Tibial nerve (tissue), 4 donors: Measurements from ENCODE around the gene GABRD. TPM values are rescaled to one million over a fixed set of nuclear protein-coding genes. Genes with fewer than 3 reads are reported as not detected.

Experiments
- DNase-seq, 2 donors: peaks; one replicate each; pipeline ENCODE4 v3.0.0-alpha.2; 2019; ENCODE audit warnings: low spot score in 2 of 2
- H3K27ac ChIP-seq, 4 donors: fragments of 200-600 bp; sonication (generic) in 3 of 4; one replicate each; pipeline ENCODE4 v1.5.1; 2017 to 2019; ENCODE audit warnings: mild to moderate bottlenecking in 1 of 4
- H3K27me3 ChIP-seq, 2 donors: fragments of 200-600 bp; sonication (generic) in 1 of 2; one replicate each; pipeline versions ENCODE4 v1.5.1 to v1.6.0; 2017 to 2019
- H3K36me3 ChIP-seq, 3 donors: fragments of 200-600 bp; sonication (generic); one replicate each; pipeline ENCODE4 v1.5.1; 2018 to 2019
- H3K4me1 ChIP-seq, 4 donors: fragments of 200-600 bp; sonication (generic) in 3 of 4; one replicate each; pipeline ENCODE4 v1.5.1; 2017 to 2019
- H3K4me3 ChIP-seq, 4 donors: fragments of 200-600 bp; sonication (generic) in 3 of 4; one replicate each; pipeline ENCODE4 v1.5.1; 2017 to 2019; ENCODE audit warnings: mild to moderate bottlenecking in 1 of 4, moderate library complexity in 1 of 4
- H3K9me3 ChIP-seq, 4 donors: fragments of 200-600 bp; sonication (generic) in 3 of 4; one replicate each; pipeline ENCODE4 v1.5.1; 2017 to 2019
- EP300 ChIP-seq, 2 donors: sonication (generic); formaldehyde crosslinking; IDR thresholded peaks; one replicate each; pipeline ENCODE4 v1.6.1; 2017; ENCODE audit warnings: antibody characterized with exemption in 2 of 2, mild to moderate bottlenecking in 1 of 2
- POLR2A ChIP-seq, 2 donors: fragments of 450-650 bp; IDR thresholded peaks; one replicate each; pipeline ENCODE4 v1.6.1; 2017; ENCODE audit warnings: antibody characterized with exemption in 2 of 2, mild to moderate bottlenecking in 2 of 2, moderate library complexity in 2 of 2
- WGBS, 2 donors: methylation state at CpG; one replicate each; pipeline ENCODE4 v1.1.5; 2018; 5-methylcytosine and 5-hydroxymethylcytosine counted together
- total RNA-seq, 4 donors: library from RNA; depleted of rRNA; stranded (reverse); fragments of >200 nt; gene quantifications; one replicate each; pipeline ENCODE4 v1.1.0, GENCODE V29; 2016
- TF ChIP-seq, protein P1 (sequence below), 5 experiments: fragments of 200-600 bp in 3 of 5; fragments of 450-650 bp in 2 of 5; sonication (generic) in 3 of 5; IDR thresholded peaks; one replicate each; pipeline ENCODE4 v1.5.1; 2016 to 2019; ENCODE audit warnings: antibody characterized with exemption in 5 of 5, mild to moderate bottlenecking in 3 of 5, moderate library complexity in 2 of 5

GABRD gene
- total RNA-seq, 4 donors from 2014 or later = 1.0 TPM; not detected in 3

DNA sequence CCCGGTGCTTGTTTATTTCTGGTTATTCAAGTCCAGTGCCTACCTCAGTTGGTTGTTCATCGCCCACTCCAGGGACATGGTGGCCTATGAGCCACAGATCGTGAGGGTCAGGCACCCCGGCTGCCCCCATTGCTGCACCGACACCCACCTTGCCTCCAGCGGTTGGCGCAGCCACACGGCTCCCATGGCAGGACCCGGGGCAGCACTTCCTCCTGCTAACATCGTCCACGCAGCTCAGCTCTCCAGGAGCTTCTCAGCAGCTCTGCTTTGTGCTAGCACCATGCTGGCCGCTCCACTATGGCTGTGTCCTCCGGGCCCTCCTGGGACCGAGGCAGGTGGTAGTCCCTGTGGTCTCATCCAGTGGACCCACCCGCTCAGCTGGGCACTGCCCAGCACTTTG is 17.1 kb downstream of the GABRD start:
- TF ChIP-seq EP300 (IDR thresholded peaks at IDR 0.05) (no peak), POLR2A (IDR thresholded peaks at IDR 0.05) (no peak)
- TF ChIP-seq, protein P1, sequence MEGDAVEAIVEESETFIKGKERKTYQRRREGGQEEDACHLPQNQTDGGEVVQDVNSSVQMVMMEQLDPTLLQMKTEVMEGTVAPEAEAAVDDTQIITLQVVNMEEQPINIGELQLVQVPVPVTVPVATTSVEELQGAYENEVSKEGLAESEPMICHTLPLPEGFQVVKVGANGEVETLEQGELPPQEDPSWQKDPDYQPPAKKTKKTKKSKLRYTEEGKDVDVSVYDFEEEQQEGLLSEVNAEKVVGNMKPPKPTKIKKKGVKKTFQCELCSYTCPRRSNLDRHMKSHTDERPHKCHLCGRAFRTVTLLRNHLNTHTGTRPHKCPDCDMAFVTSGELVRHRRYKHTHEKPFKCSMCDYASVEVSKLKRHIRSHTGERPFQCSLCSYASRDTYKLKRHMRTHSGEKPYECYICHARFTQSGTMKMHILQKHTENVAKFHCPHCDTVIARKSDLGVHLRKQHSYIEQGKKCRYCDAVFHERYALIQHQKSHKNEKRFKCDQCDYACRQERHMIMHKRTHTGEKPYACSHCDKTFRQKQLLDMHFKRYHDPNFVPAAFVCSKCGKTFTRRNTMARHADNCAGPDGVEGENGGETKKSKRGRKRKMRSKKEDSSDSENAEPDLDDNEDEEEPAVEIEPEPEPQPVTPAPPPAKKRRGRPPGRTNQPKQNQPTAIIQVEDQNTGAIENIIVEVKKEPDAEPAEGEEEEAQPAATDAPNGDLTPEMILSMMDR (IDR thresholded peaks at IDR 0.05) = no peak
- Histone ChIP-seq H3K4me1 (no peaks in the 10 kb centered on the region), H3K27me3 (no peaks in the 10 kb centered on the region), H3K4me3 (no peak overlapping the region), H3K9me3 (peaks cover 0 to 26% (median 0%) of the 10 kb centered on the region in 4 donors), H3K27ac (no peak overlapping the region), H3K36me3 (no peaks in the 10 kb centered on the region)
- DNase-seq = no peak
- WGBS, 2 donors = 81 to 89% methylated on average over 15 of the region's 15 CpGs

DNA sequence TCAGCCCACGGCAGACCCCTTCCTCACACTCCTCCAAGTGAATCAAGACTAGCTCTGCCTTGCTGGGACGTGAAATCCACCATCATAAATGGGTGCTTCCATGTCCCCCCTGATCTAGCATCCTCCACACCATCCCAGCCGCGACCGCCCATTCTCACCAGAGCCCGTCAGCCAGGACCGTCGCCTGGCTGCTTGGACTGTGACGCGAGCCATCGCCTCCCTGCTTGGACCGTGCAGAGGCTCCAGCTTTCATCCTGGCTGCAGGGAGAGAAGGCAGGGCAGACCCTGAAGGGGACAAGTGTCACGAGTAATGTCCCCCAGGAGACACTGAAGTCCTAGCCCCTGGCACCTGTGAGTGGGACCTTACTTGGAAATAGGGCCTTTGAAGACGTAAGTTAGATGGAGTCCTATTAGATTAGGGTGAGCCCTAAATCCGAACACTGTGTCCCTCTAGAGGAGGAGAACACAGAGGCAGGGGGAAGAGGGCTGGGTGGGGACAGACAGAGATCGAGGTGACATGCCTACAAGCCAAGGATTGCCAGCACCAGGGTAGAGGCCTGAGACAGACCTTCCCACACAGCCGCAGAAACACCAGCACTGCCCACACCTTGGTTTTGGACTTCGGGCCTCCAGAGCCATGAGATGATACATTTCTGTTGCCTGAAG is 18.3 kb downstream of the GABRD start:
- Histone ChIP-seq H3K4me3 (no peak overlapping the region), H3K4me1 (no peaks in the 10 kb centered on the region), H3K36me3 (no peaks in the 10 kb centered on the region), H3K27ac (no peak overlapping the region), H3K27me3 (no peaks in the 10 kb centered on the region), H3K9me3 (peaks cover 0 to 26% (median 0%) of the 10 kb centered on the region in 4 donors)
- 79 to 82% methylated on average over 18 of the region's 18 CpGs for WGBS, 2 donors
- no peak for DNase-seq
- TF ChIP-seq, protein P1 (IDR thresholded peaks at IDR 0.05) = no peak
- TF ChIP-seq POLR2A (IDR thresholded peaks at IDR 0.05) (no peak), EP300 (IDR thresholded peaks at IDR 0.05) (no peak)

GRCh38 chr1:2038229-2038628 is 19.1 kb downstream of the GABRD start:
- H3K4me1 ChIP-seq = no peaks in the 10 kb centered on the region
- 84 to 95% methylated on average over 8 of the region's 8 CpGs for WGBS, 2 donors
- no peak overlapping the region for H3K4me3 ChIP-seq
- TF ChIP-seq POLR2A (IDR thresholded peaks at IDR 0.05) (no peak), EP300 (IDR thresholded peaks at IDR 0.05) (no peak)
- TF ChIP-seq, protein P1 (IDR thresholded peaks at IDR 0.05) = no peak
- no peaks in the 10 kb centered on the region for H3K36me3 ChIP-seq
- no peak for DNase-seq
- peaks cover 0 to 5% of the 10 kb centered on the region in 2 donors for H3K27me3 ChIP-seq
- no peak overlapping the region for H3K27ac ChIP-seq
- peaks cover 0 to 26% (median 0%) of the 10 kb centered on the region in 4 donors for H3K9me3 ChIP-seq

GRCh38 chr1:2039251-2039650 is 20.1 kb downstream of the GABRD start:
- DNase-seq = no peak
- WGBS, 2 donors = 68 to 78% methylated on average over 8 of the region's 8 CpGs

GRCh38 chr1:2041305-2041704 is 22.2 kb downstream of the GABRD start:
- WGBS, 2 donors = 76% methylated on average over 13 to 15 of the region's 15 CpGs
- TF ChIP-seq, protein P1 (IDR thresholded peaks at IDR 0.05) = no peak
- no peak for TF ChIP-seq POLR2A (IDR thresholded peaks at IDR 0.05)
- no peak for TF ChIP-seq EP300 (IDR thresholded peaks at IDR 0.05)
- Histone ChIP-seq H3K27ac (no peak overlapping the region), H3K9me3 (peaks cover 0 to 26% (median 0%) of the 10 kb centered on the region in 4 donors), H3K4me3 (no peak overlapping the region), H3K27me3 (peaks cover 0 to 34% of the 10 kb centered on the region in 2 donors), H3K4me1 (peaks cover 0 to 15% (median 6%) of the 10 kb centered on the region in 4 donors), H3K36me3 (no peaks in the 10 kb centered on the region)
- no peak for DNase-seq

More at GRCh38 chr1:2039251-2039650, 20.1 kb downstream of the GABRD start:
- no peak overlapping the region for H3K4me3 ChIP-seq
- no peak for TF ChIP-seq EP300 (IDR thresholded peaks at IDR 0.05)
- TF ChIP-seq, protein P1 (IDR thresholded peaks at IDR 0.05) = no peak
- TF ChIP-seq POLR2A (IDR thresholded peaks at IDR 0.05) = no peak
- H3K27ac ChIP-seq = no peak overlapping the region
- peaks cover 0 to under 1% (median 0%) of the 10 kb centered on the region in 4 donors for H3K4me1 ChIP-seq
- H3K27me3 ChIP-seq = peaks cover 0 to 15% of the 10 kb centered on the region in 2 donors
- peaks cover 0 to 26% (median 0%) of the 10 kb centered on the region in 4 donors for H3K9me3 ChIP-seq
- no peaks in the 10 kb centered on the region for H3K36me3 ChIP-seq
